ENCODE data around the gene RHBDF2.

The RHBDF2 gene

DNA sequence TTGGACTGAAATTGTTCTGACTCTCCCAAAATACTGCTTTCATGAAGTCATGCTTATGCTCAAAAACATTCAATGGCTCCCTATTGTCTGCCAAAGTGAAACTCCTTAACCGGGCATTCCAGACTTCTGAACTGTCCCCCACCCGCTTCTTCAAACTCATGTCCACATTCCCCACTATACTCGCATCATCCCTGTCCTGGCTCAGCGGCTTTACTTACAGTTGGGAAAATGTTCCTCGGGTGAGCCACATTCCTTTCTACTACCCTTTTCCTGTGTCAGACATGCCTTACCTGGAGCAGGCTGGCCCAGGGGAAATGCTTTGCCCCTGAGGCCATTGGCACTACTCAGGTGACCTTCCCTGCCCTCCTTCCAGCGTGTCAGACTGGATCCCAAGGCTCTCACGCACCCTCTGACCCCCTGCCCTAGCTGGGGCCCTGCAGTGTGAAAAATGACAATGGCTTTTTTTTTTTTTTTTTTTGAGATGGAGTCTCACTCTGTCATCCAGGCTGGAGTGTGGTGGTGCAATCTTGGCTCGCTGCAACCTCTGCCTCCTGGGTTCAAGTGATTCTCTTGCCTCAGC lies 30.9 kb upstream of the RHBDF2 start:
- TF ChIP-seq CTCF (IDR thresholded peaks at IDR 0.05) = no peak
- H3K27me3 ChIP-seq = peaks cover 62% of the 10 kb centered on the region
- peaks cover 5 to 12% of the 10 kb centered on the region in 2 experiments for H3K4me1 ChIP-seq (ENCODE audit: control insufficient read depth in 1 of 2, insufficient read depth in 1 of 2, low read depth in 1 of 2, low read length in 1 of 2)
- no peak overlapping the region for H3K27ac ChIP-seq
- no peak overlapping the region for H3K4me3 ChIP-seq (ENCODE audit: low read depth in 1 of 2, low read length in 1 of 2)
- no peaks in the 10 kb centered on the region for H3K36me3 ChIP-seq
- no peaks in the 10 kb centered on the region for H3K9me3 ChIP-seq

- Histone ChIP-seq H3K4me3 (ENCODE audit: low read depth in 1 of 2, low read length in 1 of 2) (no peak overlapping the region), H3K27ac (no peak overlapping the region), H3K27me3 (peaks cover 60% of the 10 kb centered on the region), H3K9me3 (no peaks in the 10 kb centered on the region), H3K4me1 (ENCODE audit: control insufficient read depth in 1 of 2, insufficient read depth in 1 of 2, low read depth in 1 of 2, low read length in 1 of 2) (peaks cover 5 to 12% of the 10 kb centered on the region in 2 experiments), H3K36me3 (no peaks in the 10 kb centered on the region)
- TF ChIP-seq CTCF (IDR thresholded peaks at IDR 0.05) = no peak
Measured at GRCh38 chr17:76531486-76532038, 30.3 kb upstream of the RHBDF2 start.

DNA sequence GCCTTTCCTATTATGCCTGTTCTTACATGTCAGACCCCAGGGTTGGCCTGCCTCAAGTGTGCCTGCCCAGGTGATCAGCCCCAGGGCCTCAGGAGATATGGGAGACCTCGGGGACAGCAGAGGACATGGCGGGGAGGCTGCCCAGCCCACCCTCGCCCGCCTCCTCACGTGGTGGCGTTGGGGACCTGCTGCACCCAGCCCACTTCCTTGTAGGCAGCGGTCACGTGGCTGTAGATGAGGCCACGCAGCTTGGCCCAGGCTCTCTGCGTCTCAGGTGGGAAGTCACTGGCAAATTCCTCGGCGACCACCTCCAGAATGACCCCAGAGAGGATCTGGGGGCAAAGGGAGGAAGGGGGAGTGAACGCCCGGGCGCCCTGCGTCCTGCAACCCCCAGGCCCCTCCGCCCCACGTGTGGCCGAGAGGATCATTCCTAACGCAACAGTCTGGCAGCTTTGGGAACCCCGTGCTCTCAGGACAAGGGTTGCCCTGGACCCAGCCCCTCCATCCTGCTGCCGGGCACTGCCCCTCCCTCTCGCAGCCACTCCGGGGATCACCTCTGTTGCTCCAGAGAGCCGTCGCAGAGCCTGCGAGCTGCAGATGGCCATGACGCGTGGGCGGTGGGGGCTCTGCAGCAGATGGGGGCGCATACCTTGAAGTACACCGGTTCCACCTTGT lies 29.7 kb upstream of the RHBDF2 start:
- Histone ChIP-seq H3K27me3 (peaks cover 54% of the 10 kb centered on the region), H3K4me1 (ENCODE audit: control insufficient read depth in 1 of 2, insufficient read depth in 1 of 2, low read depth in 1 of 2, low read length in 1 of 2) (peaks cover 5 to 12% of the 10 kb centered on the region in 2 experiments), H3K36me3 (no peaks in the 10 kb centered on the region), H3K27ac (no peak overlapping the region), H3K9me3 (no peaks in the 10 kb centered on the region), H3K4me3 (ENCODE audit: low read depth in 1 of 2, low read length in 1 of 2) (no peak overlapping the region)
- TF ChIP-seq CTCF (IDR thresholded peaks at IDR 0.05) = no peak

DNA sequence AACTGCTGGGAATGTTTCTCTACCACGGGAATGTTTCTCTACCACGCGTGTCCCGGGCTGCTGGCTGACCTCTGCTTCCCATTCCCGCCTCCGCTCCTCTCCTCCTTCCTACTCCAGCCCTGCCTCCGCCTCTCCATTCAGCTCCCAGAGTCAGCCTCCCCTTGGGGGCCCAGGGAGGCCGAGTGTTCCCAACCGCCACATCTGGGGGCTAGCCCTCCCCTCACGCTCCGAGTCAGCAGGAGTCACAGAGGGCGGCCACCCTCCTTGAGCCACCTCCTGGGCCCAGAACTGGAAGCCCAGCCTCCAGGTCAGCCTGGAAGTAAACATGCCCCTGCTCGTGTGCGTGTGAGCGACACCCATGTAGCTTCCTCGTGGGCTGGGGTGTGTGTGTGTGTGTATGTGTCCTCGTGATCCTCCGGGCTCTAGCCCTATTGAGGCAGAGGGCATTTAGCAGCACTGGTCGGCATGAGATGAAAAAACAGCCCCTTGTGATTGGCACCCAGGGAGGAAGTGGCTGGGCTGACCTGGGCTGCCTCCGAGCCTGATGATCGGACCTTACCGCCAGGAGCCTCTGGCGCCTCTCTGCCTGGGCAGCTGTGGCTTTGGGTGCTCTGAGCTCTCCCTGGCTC lies 29.0 kb upstream of the RHBDF2 start:
- Histone ChIP-seq H3K9me3 (no peaks in the 10 kb centered on the region), H3K4me3 (ENCODE audit: low read depth in 1 of 2, low read length in 1 of 2) (no peak overlapping the region), H3K27me3 (peaks cover 47% of the 10 kb centered on the region), H3K27ac (no peak overlapping the region), H3K4me1 (ENCODE audit: control insufficient read depth in 1 of 2, insufficient read depth in 1 of 2, low read depth in 1 of 2, low read length in 1 of 2) (peaks cover 5 to 12% of the 10 kb centered on the region in 2 experiments), H3K36me3 (no peaks in the 10 kb centered on the region)
- no peak for TF ChIP-seq CTCF (IDR thresholded peaks at IDR 0.05)

DNA sequence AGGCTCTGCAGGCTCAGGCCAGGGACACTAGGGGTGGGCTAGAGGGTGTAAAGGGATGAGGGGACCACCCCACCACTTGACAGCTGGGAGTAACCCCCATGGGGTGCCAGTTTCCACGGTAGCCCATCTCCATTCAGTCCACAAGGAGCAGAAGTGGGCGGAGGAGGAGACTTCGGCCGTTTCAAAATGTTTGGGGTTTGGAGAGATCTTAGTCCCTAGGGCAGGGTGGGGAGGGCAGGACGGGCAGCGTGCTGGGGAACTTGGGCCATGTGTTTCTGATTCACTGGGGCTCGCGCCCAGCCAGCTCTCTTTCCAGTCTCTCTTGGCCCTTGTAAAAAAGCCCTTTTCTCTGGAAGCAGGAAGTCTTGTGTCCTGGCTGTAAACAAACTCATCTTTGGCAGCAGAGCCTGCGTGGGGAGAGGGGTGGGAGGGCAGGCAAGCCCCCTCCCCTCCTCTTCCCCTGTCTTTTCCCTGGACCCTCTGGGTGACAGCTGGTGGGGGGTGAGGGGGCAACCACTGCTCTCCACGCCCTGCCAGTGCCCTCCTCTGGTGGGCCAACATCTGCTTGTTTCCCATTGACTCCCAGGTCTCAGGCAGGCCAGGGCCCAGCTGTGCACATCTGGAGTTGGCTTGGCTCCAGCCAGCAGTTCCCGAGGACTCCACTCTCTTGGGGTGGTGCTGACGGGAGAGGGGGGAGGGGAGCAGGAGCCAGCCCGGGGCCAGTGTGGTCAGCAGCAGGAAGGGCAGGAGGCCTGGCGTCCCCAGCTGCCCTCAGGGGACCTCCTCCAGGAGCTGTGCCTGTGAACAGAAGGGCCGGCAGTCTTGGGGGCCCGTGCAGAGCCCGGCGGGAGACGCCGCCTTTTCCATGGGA lies 28.2 kb upstream of the RHBDF2 start:
- Histone ChIP-seq H3K4me3 (ENCODE audit: low read depth in 1 of 2, low read length in 1 of 2) (no peak overlapping the region), H3K27me3 (peaks cover 40% of the 10 kb centered on the region), H3K27ac (no peak overlapping the region), H3K4me1 (ENCODE audit: control insufficient read depth in 1 of 2, insufficient read depth in 1 of 2, low read depth in 1 of 2, low read length in 1 of 2) (peaks cover 5 to 12% of the 10 kb centered on the region in 2 experiments), H3K36me3 (no peaks in the 10 kb centered on the region), H3K9me3 (no peaks in the 10 kb centered on the region)
- no peak for TF ChIP-seq CTCF (IDR thresholded peaks at IDR 0.05)
